ENCODE data around the gene ADGRV1. TPM values are rescaled to one million over a fixed set of nuclear protein-coding genes. Genes with fewer than 3 reads are reported as not detected.
A peak's percentile ranks its signal among the peaks of the same experiment; 100 is the strongest.

ADGRV1 gene
- total and polyA plus RNA-seq, 9 of the 15 experiments (the other 6 are each of a cell fraction or from before 2014, with no cell fraction given) = 21.7 to 156 (median 58.2) TPM

DNA sequence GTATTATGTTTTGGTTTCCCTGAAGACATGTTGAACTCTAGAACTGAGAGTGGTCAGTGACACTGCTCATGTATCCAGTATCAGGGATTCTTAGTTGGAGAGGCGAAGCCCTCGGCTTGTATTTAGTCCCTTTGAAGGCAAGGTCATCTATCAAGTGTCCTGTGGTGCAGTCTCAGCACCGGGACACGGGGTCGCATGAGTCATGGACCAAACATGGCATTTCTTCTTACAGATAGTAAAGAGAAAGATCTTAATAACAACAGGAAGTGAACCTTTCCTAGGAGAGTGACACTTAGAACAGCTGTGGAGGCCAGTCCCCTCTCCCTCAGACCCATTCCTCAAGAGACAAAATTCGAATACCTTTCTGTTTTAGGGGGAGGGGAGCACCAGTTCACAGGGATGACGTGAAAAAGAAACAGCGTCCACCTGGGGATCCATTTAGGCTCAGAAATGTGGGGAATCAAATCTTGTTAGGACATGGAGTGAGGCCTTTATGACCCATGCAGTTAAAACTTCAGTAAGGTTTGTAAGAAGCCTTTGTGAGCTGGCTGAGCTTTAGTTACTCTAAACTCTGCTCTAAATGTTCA, 86.5 kb downstream of the ADGRV1 start (continued):
- TF ChIP-seq ATF4 (CRISPR knock-in tag; IDR thresholded peaks at IDR 0.05) = no peak
- TF ChIP-seq ZEB2 (IDR thresholded peaks at IDR 0.05) = peak; percentile 62; the same call in 1 of the 2 replicates
- no peak for TF ChIP-seq HNRNPK (IDR thresholded peaks at IDR 0.05; ENCODE audit: low read depth, low read length, poor library complexity, severe bottlenecking)
- TF ChIP-seq PRMT5 (CRISPR knock-in tag; IDR thresholded peaks at IDR 0.05) = no peak
- no peak for TF ChIP-seq ELF2 (CRISPR knock-in tag; IDR thresholded peaks at IDR 0.05)
- no peak for TF ChIP-seq RBM15 (IDR thresholded peaks at IDR 0.05; ENCODE audit: insufficient read depth, low read length)
- TF ChIP-seq DACH1 (IDR thresholded peaks at IDR 0.05; ENCODE audit: partially characterized antibody) = peak; percentile 98
- TF ChIP-seq NBN (IDR thresholded peaks at IDR 0.05; ENCODE audit: low read depth) = peak; percentile 81; the same call in 1 of the 2 replicates
- TF ChIP-seq ZBTB17 (CRISPR knock-in tag; IDR thresholded peaks at IDR 0.05) = 0 out of 2 replicates have a peak, but pooled peaks have one; percentile 41
- TF ChIP-seq NRF1 (conservative IDR thresholded peaks at IDR 0.05 in 1 of 2, IDR thresholded peaks at IDR 0.05 in 1 of 2) = 0 out of 4 replicates have a peak, but pooled peaks have one; percentile 23 to 38
- no peak for TF ChIP-seq GATA2 (CRISPR knock-in tag; IDR thresholded peaks at IDR 0.05)
- TF ChIP-seq, protein P1, sequence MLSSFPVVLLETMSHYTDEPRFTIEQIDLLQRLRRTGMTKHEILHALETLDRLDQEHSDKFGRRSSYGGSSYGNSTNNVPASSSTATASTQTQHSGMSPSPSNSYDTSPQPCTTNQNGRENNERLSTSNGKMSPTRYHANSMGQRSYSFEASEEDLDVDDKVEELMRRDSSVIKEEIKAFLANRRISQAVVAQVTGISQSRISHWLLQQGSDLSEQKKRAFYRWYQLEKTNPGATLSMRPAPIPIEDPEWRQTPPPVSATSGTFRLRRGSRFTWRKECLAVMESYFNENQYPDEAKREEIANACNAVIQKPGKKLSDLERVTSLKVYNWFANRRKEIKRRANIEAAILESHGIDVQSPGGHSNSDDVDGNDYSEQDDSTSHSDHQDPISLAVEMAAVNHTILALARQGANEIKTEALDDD (IDR thresholded peaks at IDR 0.05) = peak; percentile 76; the same call in 1 of the 2 replicates
- TF ChIP-seq GABPA (tag; conservative IDR thresholded peaks at IDR 0.05; ENCODE audit: low read depth) = peak; percentile 59; the same call in 1 of the 2 replicates
- peak in 1 of 2 experiments; percentile 48; a peak in 2 of 4 replicates for TF ChIP-seq ARNT (IDR thresholded peaks at IDR 0.05)
- TF ChIP-seq BCOR (IDR thresholded peaks at IDR 0.05) = no peak
- TF ChIP-seq, protein P2, sequence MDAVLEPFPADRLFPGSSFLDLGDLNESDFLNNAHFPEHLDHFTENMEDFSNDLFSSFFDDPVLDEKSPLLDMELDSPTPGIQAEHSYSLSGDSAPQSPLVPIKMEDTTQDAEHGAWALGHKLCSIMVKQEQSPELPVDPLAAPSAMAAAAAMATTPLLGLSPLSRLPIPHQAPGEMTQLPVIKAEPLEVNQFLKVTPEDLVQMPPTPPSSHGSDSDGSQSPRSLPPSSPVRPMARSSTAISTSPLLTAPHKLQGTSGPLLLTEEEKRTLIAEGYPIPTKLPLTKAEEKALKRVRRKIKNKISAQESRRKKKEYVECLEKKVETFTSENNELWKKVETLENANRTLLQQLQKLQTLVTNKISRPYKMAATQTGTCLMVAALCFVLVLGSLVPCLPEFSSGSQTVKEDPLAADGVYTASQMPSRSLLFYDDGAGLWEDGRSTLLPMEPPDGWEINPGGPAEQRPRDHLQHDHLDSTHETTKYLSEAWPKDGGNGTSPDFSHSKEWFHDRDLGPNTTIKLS (IDR thresholded peaks at IDR 0.05; ENCODE audit: borderline replicate concordance, low read depth) = peak; percentile 59; the same call in 1 of the 2 replicates
- no peak for TF ChIP-seq CAMTA2 (CRISPR knock-in tag; conservative IDR thresholded peaks at IDR 0.05)
- peak; percentile 54; the same call in 1 of the 2 replicates for TF ChIP-seq GABPB1 (CRISPR knock-in tag; IDR thresholded peaks at IDR 0.05)
- TF ChIP-seq SRF (CRISPR knock-in tag; IDR thresholded peaks at IDR 0.05) = peak in 1 of 2 experiments; percentile 91; a peak in 2 of 4 replicates
- TF ChIP-seq CBFA2T2 (conservative IDR thresholded peaks at IDR 0.05) = peak; percentile 81
- TF ChIP-seq TCF7 (IDR thresholded peaks at IDR 0.05; ENCODE audit: borderline replicate concordance) = 0 out of 2 replicates have a peak, but pooled peaks have one; percentile 74
- TF ChIP-seq ZNF431 (CRISPR knock-in tag; IDR thresholded peaks at IDR 0.05) = no peak
- no peak for TF ChIP-seq CBX2 (IDR thresholded peaks at IDR 0.05; ENCODE audit: insufficient read depth, low read length, poor library complexity, severe bottlenecking)
- no peak for TF ChIP-seq CBX8 (IDR thresholded peaks at IDR 0.05; ENCODE audit: borderline replicate concordance, extremely low read depth, low read depth, low read length, poor library complexity, severe bottlenecking)
- TF ChIP-seq STAT5A (IDR thresholded peaks at IDR 0.05; ENCODE audit: borderline replicate concordance, low read length) = peak; percentile 61; the same call in 1 of the 2 replicates
- no peak for TF ChIP-seq ZBTB26 (CRISPR knock-in tag; IDR thresholded peaks at IDR 0.05)

Data from K562 (cell line).